ENCODE results near the gene BAG2.

DNA sequence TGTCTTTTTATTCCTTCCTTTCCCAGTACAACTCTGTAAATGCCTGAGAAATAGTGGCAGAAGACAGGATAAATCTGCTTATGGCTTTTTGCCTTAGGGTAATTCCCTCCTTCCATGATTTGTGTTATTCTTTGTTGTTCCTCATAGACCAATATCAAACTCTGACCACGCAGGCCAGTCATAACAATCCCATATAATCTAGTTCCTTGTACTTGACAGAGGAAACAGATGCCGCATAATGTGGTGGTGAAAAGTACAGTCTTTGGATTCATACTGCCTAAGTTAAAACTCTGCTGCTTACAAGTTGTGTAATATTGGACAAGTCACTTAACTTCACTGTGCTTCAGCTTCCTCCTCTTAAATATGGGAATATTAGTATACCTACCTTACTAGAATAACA lies 8.2 kb upstream of the BAG2 start:
- TF ChIP-seq EP300 (IDR thresholded peaks at IDR 0.05), result no peak
- TF ChIP-seq, protein P1, sequence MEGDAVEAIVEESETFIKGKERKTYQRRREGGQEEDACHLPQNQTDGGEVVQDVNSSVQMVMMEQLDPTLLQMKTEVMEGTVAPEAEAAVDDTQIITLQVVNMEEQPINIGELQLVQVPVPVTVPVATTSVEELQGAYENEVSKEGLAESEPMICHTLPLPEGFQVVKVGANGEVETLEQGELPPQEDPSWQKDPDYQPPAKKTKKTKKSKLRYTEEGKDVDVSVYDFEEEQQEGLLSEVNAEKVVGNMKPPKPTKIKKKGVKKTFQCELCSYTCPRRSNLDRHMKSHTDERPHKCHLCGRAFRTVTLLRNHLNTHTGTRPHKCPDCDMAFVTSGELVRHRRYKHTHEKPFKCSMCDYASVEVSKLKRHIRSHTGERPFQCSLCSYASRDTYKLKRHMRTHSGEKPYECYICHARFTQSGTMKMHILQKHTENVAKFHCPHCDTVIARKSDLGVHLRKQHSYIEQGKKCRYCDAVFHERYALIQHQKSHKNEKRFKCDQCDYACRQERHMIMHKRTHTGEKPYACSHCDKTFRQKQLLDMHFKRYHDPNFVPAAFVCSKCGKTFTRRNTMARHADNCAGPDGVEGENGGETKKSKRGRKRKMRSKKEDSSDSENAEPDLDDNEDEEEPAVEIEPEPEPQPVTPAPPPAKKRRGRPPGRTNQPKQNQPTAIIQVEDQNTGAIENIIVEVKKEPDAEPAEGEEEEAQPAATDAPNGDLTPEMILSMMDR (IDR thresholded peaks at IDR 0.05), result no peak
- no peak for TF ChIP-seq POLR2A (IDR thresholded peaks at IDR 0.05)
